Bone marrow (tissue), 2 donors: ENCODE measurements around the gene LRRC4C.
"Not testable (repeated sequence)": the region's sequence is repeated elsewhere in the genome, so short reads cannot be mapped to it uniquely, and the experiment has no call there.

ENCODE experiments used
- DNase-seq, 2 donors: peaks; one replicate each; lab custom pipeline; 2025; lab: John Stamatoyannopoulos, UW

Gene LRRC4C

GRCh38 chr11:40168414-40168813 is 1291.0 kb downstream of the LRRC4C start:
- no peak for DNase-seq

- DNase-seq: not testable (repeated sequence)
Measured at GRCh38 chr11:40167805-40168204, 1291.6 kb downstream of the LRRC4C start.

GRCh38 chr11:40166892-40167291 is 1292.6 kb downstream of the LRRC4C start:
- DNase-seq: no peak

- no peak for DNase-seq
Measured at GRCh38 chr11:40162901-40163883, 1296.3 kb downstream of the LRRC4C start.

GRCh38 chr11:40161854-40162410 is 1297.5 kb downstream of the LRRC4C start:
- DNase-seq: no peak

GRCh38 chr11:40160418-40160817 is 1299.0 kb downstream of the LRRC4C start:
- DNase-seq: no peak

GRCh38 chr11:40149721-40150120 is 1309.7 kb downstream of the LRRC4C start:
- no peak for DNase-seq

- no peak for DNase-seq
Measured at GRCh38 chr11:40140560-40140959, 1318.9 kb downstream of the LRRC4C start.

- no peak for DNase-seq
Measured at GRCh38 chr11:40139536-40139935, 1319.9 kb downstream of the LRRC4C start.

- DNase-seq: no peak
Measured at GRCh38 chr11:40139066-40139465, 1320.4 kb downstream of the LRRC4C start.

- no peak for DNase-seq
Measured at GRCh38 chr11:40134820-40135570, 1324.5 kb downstream of the LRRC4C start.

GRCh38 chr11:40133498-40133897 is 1326.0 kb downstream of the LRRC4C start:
- DNase-seq: no peak

GRCh38 chr11:40132912-40133311 is 1326.5 kb downstream of the LRRC4C start:
- no peak for DNase-seq

- DNase-seq: no peak
Measured at GRCh38 chr11:40130427-40130826, 1329.0 kb downstream of the LRRC4C start.

- no peak for DNase-seq
Measured at GRCh38 chr11:40129266-40129665, 1330.2 kb downstream of the LRRC4C start.

GRCh38 chr11:40125054-40125453 is 1334.4 kb downstream of the LRRC4C start:
- DNase-seq: no peak

GRCh38 chr11:40119661-40120060 is 1339.8 kb downstream of the LRRC4C start:
- DNase-seq: no peak

GRCh38 chr11:40118780-40119179 is 1340.7 kb downstream of the LRRC4C start:
- DNase-seq: no peak

- DNase-seq: no peak
Measured at GRCh38 chr11:40118026-40118425, 1341.4 kb downstream of the LRRC4C start.

GRCh38 chr11:40104941-40105550 is 1354.4 kb downstream of the LRRC4C start:
- no peak for DNase-seq

GRCh38 chr11:40100781-40101180 is 1358.7 kb downstream of the LRRC4C start:
- no peak for DNase-seq

- DNase-seq: no peak
Measured at GRCh38 chr11:40100162-40100553, 1359.3 kb downstream of the LRRC4C start.
